ENCODE measurements around the gene HADHA. TPM values are rescaled to one million over a fixed set of nuclear protein-coding genes. Genes with fewer than 3 reads are reported as not detected.

The HADHA gene
- total and polyA plus RNA-seq, 4 donors = 35.2 to 117 (median 94.2) TPM

DNA sequence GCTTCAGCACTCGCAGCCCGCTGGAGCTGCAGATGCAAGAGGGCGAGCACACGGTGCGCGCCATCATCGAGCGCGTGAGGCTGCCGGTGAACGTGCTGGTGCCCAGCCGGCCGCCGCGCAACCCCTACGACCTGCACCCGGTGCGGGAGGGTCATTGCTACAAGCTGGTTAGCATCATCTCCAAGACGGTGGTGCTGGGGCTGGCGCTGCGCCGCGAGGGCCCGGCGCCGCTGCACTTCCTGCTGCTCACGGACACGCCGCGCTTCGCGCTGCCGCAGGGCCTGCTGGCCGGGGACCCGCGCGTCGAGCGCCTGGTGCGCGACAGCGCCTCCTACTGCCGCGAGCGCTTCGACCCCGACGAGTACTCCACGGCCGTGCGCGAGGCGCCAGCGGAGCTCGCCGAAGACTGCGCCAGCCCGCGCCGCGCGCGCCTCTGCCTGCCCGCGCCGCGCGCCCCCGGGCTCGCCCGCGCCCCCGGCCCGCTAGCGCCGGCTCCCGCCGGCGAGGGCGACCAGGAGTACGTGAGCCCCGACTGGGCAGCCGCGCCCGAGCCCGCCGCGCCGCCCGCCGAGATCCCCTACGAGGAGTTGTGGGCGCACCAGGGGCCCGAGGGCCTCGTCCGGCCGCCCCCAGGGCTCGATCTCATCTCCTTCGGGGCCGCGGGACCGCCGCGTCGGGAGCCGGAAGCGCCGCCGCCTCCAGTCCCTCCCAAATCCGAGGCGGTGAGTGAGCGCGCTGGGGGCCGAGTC lies 59.7 kb downstream of the HADHA start:
- Histone ChIP-seq H3K27ac (ENCODE audit: low read depth in 1 of 2, low read length in 1 of 2) (no peak overlapping the region), H3K36me3 (ENCODE audit: control insufficient read depth in 4 of 4, insufficient read depth in 4 of 4, low read length in 4 of 4) (peaks cover 0 to 11% (median 3%) of the 10 kb centered on the region in 4 donors), H3K4me1 (ENCODE audit: control insufficient read depth in 5 of 5, insufficient read depth in 5 of 5, low read length in 5 of 5) (peaks cover 0 to 4% (median 0%) of the 10 kb centered on the region in 5 donors), H3K27me3 (ENCODE audit: control insufficient read depth in 3 of 3, insufficient read depth in 3 of 3, low read length in 2 of 3) (peaks cover 0 to 3% (median 0%) of the 10 kb centered on the region in 3 donors), H3K9me3 (ENCODE audit: control insufficient read depth in 4 of 4, insufficient read depth in 3 of 4, low read length in 3 of 4) (no peaks in the 10 kb centered on the region), H3K4me3 (peak overlapping the region; percentile 28), H3K9ac (ENCODE audit: insufficient read depth in 1 of 2, low read length in 2 of 2) (no peak overlapping the region)
- WGBS, 2 donors = 2 to 4% methylated on average over 42 to 114 of the region's 114 CpGs
- TF ChIP-seq, protein P1, sequence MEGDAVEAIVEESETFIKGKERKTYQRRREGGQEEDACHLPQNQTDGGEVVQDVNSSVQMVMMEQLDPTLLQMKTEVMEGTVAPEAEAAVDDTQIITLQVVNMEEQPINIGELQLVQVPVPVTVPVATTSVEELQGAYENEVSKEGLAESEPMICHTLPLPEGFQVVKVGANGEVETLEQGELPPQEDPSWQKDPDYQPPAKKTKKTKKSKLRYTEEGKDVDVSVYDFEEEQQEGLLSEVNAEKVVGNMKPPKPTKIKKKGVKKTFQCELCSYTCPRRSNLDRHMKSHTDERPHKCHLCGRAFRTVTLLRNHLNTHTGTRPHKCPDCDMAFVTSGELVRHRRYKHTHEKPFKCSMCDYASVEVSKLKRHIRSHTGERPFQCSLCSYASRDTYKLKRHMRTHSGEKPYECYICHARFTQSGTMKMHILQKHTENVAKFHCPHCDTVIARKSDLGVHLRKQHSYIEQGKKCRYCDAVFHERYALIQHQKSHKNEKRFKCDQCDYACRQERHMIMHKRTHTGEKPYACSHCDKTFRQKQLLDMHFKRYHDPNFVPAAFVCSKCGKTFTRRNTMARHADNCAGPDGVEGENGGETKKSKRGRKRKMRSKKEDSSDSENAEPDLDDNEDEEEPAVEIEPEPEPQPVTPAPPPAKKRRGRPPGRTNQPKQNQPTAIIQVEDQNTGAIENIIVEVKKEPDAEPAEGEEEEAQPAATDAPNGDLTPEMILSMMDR (IDR thresholded peaks at IDR 0.05; ENCODE audit: control extremely low read depth, extremely low read depth) = peak; percentile 51
- DNase-seq = peak; percentile 80 to 95 (median 90)
- ATAC-seq (ENCODE audit: insufficient read depth, low FRiP score) = peak; percentile 93

DNA sequence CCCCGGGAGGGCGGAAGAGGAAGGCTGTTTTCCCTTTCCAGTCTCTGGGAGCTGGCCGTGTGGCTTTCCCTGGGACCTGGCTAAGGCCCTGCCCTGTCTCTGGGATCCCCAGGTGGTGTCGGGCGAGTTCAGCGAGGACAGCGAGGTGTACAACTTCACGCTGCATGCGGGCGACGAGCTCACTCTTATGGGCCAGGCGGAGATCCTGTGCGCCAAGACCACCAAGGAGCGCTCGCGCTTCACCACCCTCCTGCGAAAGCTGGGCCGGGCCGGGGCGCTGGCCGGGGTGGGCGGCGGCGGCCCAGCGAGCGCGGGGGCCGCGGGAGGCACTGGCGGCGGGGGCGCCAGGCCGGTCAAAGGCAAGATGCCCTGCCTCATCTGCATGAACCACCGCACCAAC lies 60.3 kb downstream of the HADHA start:
- Histone ChIP-seq H3K27me3 (ENCODE audit: control insufficient read depth in 3 of 3, insufficient read depth in 3 of 3, low read length in 2 of 3) (peaks cover 0 to 3% (median 0%) of the 10 kb centered on the region in 3 donors), H3K36me3 (ENCODE audit: control insufficient read depth in 4 of 4, insufficient read depth in 4 of 4, low read length in 4 of 4) (peaks cover 0 to 11% (median under 1%) of the 10 kb centered on the region in 4 donors), H3K4me3 (no peak overlapping the region), H3K27ac (ENCODE audit: low read depth in 1 of 2, low read length in 1 of 2) (no peak overlapping the region), H3K9me3 (ENCODE audit: control insufficient read depth in 4 of 4, insufficient read depth in 3 of 4, low read length in 3 of 4) (no peaks in the 10 kb centered on the region), H3K4me1 (ENCODE audit: control insufficient read depth in 5 of 5, insufficient read depth in 5 of 5, low read length in 5 of 5) (peaks cover 0 to 9% (median 0%) of the 10 kb centered on the region in 5 donors), H3K9ac (ENCODE audit: insufficient read depth in 1 of 2, low read length in 2 of 2) (no peak overlapping the region)
- DNase-seq (no peak), ATAC-seq (ENCODE audit: insufficient read depth, low FRiP score) (no peak)
- 59 to 66% methylated on average over 29 to 34 of the region's 34 CpGs for WGBS, 2 donors
- TF ChIP-seq, protein P1 (IDR thresholded peaks at IDR 0.05; ENCODE audit: control extremely low read depth, extremely low read depth) = no peak

DNA sequence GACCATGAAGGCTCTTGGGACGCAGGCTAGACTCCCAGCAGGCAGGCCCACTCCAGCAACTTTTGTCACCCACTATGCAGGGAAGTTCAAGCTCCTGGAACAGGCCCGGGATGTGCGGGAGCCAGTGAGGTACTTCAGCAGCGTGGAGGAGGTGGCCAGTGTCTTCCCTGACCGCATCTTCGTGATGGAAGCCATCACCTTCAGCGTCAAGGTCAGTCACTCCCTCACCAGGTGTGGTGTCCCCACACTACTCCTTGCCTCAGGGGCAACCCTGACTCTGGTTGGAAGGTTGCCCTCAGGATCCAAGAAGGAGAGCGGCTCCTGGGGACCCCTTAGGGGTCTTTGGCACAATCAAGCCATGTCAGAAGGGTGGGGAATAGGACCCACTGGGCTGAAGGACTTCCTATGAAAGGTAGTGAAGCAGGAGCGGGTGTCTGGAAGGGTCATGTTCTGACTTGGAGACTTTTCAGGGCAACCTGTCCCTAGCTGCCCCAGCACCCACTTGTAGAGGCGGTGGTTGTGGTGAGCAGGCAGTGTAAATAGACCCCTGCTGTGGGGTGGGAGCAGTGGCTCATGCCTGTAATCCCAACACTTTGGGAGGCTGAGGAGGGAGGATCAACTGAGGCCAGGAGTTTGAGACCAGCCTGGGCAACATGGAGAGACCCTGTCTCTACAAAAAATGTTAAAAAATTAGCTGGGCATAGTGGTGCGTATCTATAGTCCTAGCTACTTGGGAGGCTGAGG lies 61.4 kb downstream of the HADHA start:
- Histone ChIP-seq H3K9me3 (ENCODE audit: control insufficient read depth in 4 of 4, insufficient read depth in 3 of 4, low read length in 3 of 4) (no peaks in the 10 kb centered on the region), H3K4me1 (ENCODE audit: control insufficient read depth in 5 of 5, insufficient read depth in 5 of 5, low read length in 5 of 5) (peaks cover 0 to 15% (median 0%) of the 10 kb centered on the region in 5 donors), H3K27me3 (ENCODE audit: control insufficient read depth in 3 of 3, insufficient read depth in 3 of 3, low read length in 2 of 3) (peaks cover 0 to 3% (median 0%) of the 10 kb centered on the region in 3 donors), H3K4me3 (no peak overlapping the region), H3K9ac (ENCODE audit: insufficient read depth in 1 of 2, low read length in 2 of 2) (no peak overlapping the region), H3K27ac (ENCODE audit: low read depth in 1 of 2, low read length in 1 of 2) (no peak overlapping the region), H3K36me3 (ENCODE audit: control insufficient read depth in 4 of 4, insufficient read depth in 4 of 4, low read length in 4 of 4) (peaks cover 0 to 4% (median 0%) of the 10 kb centered on the region in 4 donors)
- WGBS, 2 donors = 97 to 98% methylated on average over 11 of the region's 11 CpGs
- ATAC-seq (ENCODE audit: insufficient read depth, low FRiP score) (no peak), DNase-seq (no peak)
- TF ChIP-seq, protein P1 (IDR thresholded peaks at IDR 0.05; ENCODE audit: control extremely low read depth, extremely low read depth) = no peak

Data from lung (tissue), 12 donors.